Panc1 (cell line): ENCODE data around the gene FARS2.

Experiments used
- CTCF ChIP-seq: fragments of 450-650 bp; IDR thresholded peaks from 2 replicates; pipeline ENCODE4 v1.5.1; 2017; ENCODE audit warnings: mild to moderate bottlenecking
- POLR2AphosphoS5 ChIP-seq: IDR thresholded peaks from 2 replicates; pipeline ENCODE4 v1.6.1; 2012; ENCODE audit warnings: mild to moderate bottlenecking, low read depth, low read length, moderate library complexity
- REST ChIP-seq, 2 experiments: IDR thresholded peaks; 2 replicates each; pipeline ENCODE4 v1.6.1; 2011 to 2012; ENCODE audit warnings: low read depth in 2 of 2, control low read depth in 1 of 2, low read length in 1 of 2, mild to moderate bottlenecking in 1 of 2, moderate library complexity in 1 of 2; ENCODE audit not compliant: insufficient read depth in 1 of 2

DNA sequence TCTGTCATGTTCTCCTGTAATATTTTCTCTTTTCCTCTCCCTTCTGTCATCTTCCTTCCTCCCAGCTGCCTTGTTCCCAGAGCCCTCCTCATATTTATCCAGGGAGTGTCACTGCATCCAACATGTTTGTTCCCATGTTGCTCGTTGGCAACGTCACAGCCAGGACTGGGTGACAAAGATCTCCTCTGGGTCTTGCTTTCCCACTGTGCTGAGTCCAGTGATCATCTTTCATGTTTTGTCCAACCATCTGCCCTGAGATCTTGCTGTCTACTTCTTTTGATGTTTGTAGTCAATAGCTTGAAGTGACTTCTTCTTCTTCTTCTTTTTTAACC, 26.6 kb downstream of the FARS2 start:
- no peak for TF ChIP-seq CTCF
- no peak for TF ChIP-seq REST (IDR thresholded peaks at IDR 0.05; ENCODE audit: insufficient read depth in 1 of 2, low read depth in 2 of 2, low read length in 1 of 2)
- TF ChIP-seq POLR2AphosphoS5: no peak
